Limb (tissue), 2 donors: Measurements from ENCODE around the gene RALB.
"Not testable (repeated sequence)": the region's sequence is repeated elsewhere in the genome, so short reads cannot be mapped to it uniquely, and the experiment has no call there.

Source experiments
- DNase-seq, 2 donors: peaks; one replicate each; pipeline ENCODE4 v3.0.0-alpha.2; 2016; ENCODE audit errors: extremely low spot score in 2 of 2

RALB gene

GRCh38 chr2:120243211-120243610 lies 9.4 kb upstream of the RALB start:
- no peak for DNase-seq

DNA sequence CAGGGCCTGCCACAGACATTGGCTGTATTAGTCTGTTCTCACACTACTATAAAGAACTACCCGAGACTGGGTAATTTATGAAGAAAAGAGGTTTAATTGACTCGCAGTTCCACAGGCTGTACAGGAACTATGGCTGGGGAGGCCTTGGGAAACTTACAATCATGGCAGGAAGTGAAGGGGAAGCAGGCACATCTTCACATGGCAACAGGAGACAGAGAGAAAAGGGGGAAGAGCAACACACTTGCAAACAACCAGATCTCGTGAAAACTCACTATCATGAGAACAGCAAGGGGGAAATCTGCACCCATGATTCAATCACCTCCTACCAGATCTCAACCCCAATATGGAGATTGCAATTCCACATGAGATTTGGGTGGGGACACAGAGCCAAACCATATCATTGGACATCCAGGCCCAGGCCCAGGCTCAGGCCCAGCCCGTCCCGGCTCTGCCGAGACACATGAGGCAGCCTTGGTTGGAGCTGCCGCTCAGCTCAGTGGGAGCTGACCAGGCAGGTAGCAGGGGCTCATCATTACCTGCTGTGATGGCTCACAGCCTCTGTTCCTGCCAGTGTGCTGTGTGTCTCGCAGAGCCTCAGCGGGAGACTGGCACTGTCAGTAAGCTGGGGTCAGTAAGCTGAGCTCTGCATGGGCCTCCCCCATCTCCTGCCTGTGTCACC lies 8.6 kb upstream of the RALB start:
- DNase-seq, result no peak

GRCh38 chr2:120244656-120245519 lies 7.8 kb upstream of the RALB start:
- no peak for DNase-seq

DNA sequence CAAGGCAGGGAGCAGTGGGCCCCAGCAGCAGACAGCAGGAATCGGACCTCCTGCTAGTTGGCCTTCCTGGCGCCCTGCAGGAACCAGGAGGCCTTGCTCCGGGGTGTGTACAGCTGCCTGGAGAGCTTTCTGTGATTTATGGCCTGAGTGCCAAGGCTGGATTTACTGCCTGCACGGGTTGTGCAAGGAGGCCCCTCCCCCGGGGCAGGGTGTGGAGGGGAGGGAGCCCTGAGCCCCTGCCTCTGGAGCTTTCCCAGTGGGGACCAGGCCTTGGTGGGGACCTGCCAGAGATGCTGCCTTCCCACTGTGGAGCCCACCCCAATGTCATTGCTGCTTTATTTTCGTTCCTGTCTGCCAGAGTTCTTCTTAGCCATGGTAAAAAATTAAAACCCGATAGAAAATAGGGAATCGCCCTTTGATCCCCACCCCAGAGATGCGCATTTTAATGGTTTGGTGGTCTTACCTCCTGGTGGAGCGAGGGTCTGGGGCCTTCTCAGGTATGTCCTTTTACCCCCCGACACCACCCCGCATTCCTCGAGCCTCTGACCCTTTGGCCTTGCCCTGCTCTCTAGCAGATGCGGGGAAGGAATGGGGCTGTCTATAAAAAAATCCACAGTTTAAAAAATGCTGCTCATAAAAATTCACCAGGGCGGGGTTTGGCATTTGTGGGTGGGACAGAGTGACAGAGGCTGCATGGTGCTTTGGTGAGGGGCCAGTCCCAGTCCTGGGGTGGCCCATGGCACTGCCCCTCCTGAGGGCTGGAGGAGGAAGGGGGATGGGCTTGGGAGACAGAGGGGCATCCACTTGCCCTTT lies 6.9 kb upstream of the RALB start:
- peak in 1 of 2 donors; percentile 62 for DNase-seq

- DNase-seq, result no peak
Measured at GRCh38 chr2:120246546-120247300, 5.9 kb upstream of the RALB start.

DNA sequence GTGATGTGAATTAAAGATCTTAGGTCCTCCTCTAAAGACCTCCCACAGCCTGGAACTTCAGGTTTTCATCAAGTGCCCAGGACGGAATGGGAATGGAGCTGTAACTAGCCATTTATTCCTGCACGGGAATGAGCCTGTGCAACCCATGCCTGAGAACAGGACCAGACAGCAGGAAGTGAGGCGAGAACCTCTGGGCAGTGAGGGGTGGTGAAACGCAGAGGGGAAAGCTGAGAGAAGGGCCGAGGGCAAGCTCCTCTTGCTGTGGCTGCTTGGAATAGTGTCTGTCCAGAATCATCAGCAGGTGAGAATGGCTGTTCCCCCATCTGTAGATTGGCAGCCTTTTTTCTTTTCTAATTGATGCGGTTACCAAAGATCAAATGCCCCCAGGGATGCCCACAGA lies 4.8 kb upstream of the RALB start:
- no peak for DNase-seq

DNA sequence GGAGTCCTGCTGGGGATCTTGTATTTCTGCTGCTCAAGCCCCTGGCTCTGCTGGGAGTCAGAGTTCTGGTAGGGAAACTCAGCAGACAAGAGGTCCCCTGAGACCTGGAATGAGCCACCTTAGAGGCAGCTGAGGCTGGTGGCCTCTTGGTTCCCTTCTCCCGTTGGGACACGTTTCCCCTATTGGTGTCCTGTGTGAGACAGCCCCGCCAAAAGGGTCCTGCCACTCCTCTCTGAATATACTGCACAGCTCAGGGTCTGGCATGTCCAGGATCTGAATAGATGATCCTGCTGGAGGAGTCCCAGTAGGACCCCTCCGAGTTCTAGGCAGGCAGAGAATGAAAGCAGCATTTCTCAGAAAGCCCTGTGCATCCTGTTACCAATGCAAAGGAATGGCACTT lies 2.0 kb upstream of the RALB start:
- DNase-seq, result no peak

DNA sequence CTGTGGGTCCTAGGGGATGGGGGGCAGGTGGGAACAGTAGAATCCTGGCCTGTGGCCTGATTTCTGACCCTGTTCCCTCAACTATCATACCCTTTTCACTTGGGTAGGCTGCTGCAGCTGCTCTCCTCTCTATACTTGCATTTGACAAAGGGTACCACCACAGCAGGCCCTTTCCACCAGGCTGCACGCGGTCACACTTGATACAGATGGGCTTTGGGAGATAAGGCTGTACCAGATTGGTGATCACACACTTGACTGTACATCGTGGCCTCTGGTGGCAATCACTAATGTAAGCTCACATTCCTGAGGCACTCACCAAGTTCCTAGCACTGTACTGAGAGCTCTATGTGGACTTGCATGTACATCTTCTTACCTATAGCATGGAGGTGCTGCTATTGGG lies 1.6 kb upstream of the RALB start:
- DNase-seq, result no peak

- DNase-seq, result no peak
Measured at GRCh38 chr2:120251880-120252224, 800 bp upstream of the RALB start.

GRCh38 chr2:120253021-120253882 lies 600 bp downstream of the RALB start:
- peak; percentile 79 to 84 for DNase-seq

DNA sequence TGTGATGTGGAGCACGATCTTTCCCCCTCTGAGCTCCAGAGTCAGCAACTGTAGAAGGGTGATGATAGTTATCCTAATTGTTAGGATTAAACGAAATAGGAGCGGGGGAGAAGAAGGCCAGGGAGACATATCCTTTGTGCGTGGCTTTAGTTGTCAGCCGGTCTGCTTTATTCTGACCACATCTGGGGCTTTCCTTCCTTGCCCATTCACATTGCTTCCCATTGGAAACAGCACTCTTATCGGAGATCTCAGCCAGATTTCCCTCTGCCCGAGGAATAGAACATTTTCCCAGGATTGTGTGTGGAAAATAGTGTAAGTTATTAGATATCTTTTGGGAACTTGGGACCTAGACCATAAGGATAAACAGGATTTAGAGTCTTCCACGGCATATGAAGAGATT lies 1.5 kb downstream of the RALB start:
- DNase-seq, result no peak

DNA sequence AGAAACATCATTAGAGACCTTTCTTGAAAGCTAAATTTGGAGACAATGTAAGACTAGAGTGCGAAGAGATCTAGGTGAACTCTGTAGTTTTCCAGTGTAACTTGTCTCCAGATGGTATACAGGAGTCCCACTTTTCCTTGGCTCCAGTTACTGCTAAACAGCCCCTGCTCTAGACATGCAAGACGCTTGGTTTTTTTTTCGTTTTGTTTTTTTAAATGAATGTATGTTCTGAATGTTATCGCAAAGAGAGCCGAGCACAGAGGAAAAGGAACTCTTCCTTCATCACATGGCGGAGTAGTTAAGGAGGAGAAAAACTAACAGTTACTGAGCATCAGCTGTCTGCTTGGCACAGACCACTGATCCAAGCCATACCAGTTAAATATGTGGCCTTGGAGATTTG lies 2.4 kb downstream of the RALB start:
- DNase-seq, result no peak

DNA sequence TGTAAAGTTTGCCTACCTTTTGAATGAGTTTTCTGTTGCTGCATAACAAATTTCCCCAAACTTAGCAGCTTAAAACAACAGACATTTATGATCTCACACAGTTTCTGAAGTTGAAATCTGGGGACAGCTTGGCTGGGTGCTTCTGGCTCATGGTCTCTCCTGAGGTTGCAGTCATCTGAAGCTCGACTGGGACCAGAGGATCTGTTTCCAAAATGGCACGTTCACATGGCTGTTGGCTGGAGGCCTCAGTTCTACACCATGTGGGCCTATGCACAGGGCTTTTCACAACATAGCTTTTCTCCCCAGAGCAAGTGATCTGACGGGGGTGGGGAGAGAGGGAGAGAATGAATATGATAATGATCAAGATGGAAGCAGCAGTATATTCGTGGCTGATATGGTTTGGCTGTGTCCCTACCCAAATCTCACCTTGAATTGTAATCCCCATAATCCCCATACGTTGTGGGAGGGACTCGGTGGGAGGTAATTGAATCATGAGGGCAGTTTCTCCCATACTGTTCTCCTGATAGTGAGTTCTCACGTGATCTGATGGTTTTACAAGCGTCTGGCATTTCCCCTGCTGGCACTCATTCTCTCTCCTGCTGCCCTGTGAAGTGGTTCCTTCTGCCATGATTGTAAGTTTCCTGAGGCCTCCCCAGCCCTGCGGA lies 3.5 kb downstream of the RALB start:
- no peak for DNase-seq

- DNase-seq, result no peak
Measured at GRCh38 chr2:120256651-120257000, 4.0 kb downstream of the RALB start.

DNA sequence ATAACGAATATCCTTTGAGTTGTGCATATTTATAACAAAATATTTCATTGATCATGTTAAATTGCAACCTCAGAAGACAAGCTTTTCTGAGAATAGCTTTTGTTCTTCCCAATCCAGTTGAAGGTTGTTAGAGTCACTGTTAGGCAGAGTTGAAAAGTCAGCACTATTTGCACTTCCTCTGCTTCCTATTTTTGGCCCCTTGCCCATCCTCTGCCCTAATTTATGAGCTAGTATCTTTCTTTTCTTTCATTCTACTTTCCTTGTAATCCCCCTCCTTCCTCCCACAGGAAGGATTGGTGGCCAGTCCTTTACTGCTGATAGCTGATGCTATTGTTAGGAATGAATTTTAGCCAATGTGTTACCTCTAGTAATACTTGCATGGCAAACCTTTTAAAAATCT lies 4.9 kb downstream of the RALB start:
- no peak for DNase-seq

DNA sequence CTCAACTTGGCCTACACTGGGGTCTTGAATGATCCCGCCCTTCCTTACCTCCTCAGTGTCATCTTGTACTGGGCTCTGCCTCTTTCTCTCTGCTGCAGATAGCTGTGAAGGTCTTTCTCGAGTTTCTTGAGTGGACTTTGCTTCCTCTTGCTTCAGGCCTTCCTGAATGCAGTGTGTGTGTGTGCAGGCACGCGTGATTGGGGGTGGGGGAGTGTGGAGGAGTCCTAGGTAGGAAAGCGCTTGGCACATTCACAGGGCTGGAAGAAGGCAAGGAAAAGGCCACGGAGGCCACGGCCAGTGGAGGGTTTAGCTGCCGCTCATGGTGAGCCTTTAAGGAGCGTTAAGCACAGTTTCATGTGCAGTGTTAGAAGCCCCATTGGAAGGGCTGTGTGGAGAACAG lies 5.5 kb downstream of the RALB start:
- DNase-seq, result no peak

DNA sequence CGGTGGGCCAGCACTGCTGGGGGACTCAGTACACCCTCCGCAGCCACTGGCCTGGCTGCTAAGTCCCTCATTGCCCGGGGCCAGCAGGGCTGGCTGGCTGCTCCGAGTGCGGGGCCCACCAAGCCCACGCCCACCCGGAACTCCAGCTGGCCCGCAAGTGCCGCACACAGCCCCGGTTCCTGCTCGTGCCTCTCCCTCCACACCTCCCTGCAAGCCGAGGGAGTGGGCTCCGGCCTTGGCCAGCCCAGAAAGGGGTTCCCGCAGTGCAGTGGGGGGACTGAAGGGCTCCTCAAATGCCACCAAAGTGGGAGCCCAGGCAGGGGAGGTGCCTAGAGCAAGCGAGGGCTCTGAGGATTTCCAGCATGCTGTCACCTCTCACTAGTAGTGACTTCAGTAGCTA lies 7.3 kb downstream of the RALB start:
- not testable (repeated sequence) for DNase-seq

- DNase-seq, result no peak
Measured at GRCh38 chr2:120260736-120261135, 8.1 kb downstream of the RALB start.

DNA sequence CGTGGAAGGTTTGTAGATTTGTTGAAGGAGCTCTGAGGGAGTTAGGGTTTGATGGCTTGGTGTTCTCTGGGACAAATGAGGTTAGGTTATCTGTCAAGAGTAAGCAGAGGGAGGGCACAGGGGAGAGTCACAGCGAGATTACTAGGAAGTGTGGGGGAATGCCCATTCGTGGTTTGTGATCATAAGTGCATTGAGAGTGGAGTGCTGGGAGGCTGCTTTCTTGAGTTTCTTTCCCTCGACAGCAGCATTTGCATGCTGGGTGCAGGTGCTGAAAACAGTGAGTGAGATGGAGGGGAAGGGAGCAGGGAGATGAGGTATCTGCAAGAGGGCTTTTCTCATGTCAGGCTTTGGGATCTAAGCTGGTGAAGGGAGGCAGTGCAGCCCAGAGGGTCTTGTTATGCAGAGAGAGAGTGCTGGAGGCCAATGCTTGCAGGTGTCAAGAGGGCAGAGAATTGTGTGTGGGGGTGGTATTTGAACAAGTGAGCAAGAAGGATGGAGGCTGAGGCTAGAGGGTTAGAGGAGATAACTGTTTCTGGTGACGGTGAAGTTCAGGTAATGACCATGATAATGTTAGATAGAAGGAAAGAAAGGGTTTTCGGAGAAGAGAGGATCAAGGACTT lies 8.8 kb downstream of the RALB start:
- no peak for DNase-seq

- DNase-seq, result no peak
Measured at GRCh38 chr2:120262150-120262549, 9.5 kb downstream of the RALB start.
